Stomach (tissue), 9 donors: ENCODE measurements around the gene TMEM33. TPM values are rescaled to one million over a fixed set of nuclear protein-coding genes. Genes with fewer than 3 reads are reported as not detected.

Experiments used
- DNase-seq, 2 donors: peaks; one replicate each; pipeline versions ENCODE4 v3.0.0 to v3.0.0-alpha.2; 2013 to 2019
- H3K27ac ChIP-seq, 5 donors: fragments of 200-600 bp in 4 of 5; sonication (generic) in 4 of 5; one replicate each; pipeline ENCODE4 v1.5.1; 2013 to 2019; ENCODE audit warnings: mild to moderate bottlenecking in 1 of 5, moderate library complexity in 1 of 5
- H3K27me3 ChIP-seq, 3 donors: fragments of 200-600 bp; sonication (generic); one replicate each; pipeline ENCODE4 v1.5.1; 2017 to 2019; ENCODE audit warnings: mixed run types in 1 of 3
- H3K36me3 ChIP-seq, 4 donors: fragments of 200-600 bp; sonication (generic); 1 replicate in 3 of 4; 2 replicates in 1 of 4; pipeline ENCODE4 v1.5.1; 2016 to 2019
- H3K4me1 ChIP-seq, 4 donors: fragments of 200-600 bp; sonication (generic); one replicate each; pipeline ENCODE4 v1.5.1; 2016 to 2019
- H3K4me3 ChIP-seq, 4 donors: fragments of 200-600 bp; sonication (generic) in 3 of 4; one replicate each; pipeline ENCODE4 v1.5.1; 2016 to 2019; ENCODE audit warnings: mild to moderate bottlenecking in 1 of 4
- H3K9me3 ChIP-seq, 4 donors: fragments of 200-600 bp; sonication (generic); one replicate each; pipeline ENCODE4 v1.5.1; 2016 to 2019
- CTCF ChIP-seq, 7 experiments: fragments of 450-650 bp in 4 of 7; fragments of 200-600 bp in 3 of 7; sonication (generic) in 3 of 7; IDR thresholded peaks; one replicate each; pipeline ENCODE4 v1.5.1; 2016 to 2019; ENCODE audit warnings: antibody characterized with exemption in 7 of 7, control low read depth in 2 of 7, mild to moderate bottlenecking in 1 of 7
- EP300 ChIP-seq: sonication (generic); formaldehyde crosslinking; IDR thresholded peaks from one replicate; pipeline ENCODE4 v1.6.1; 2017; ENCODE audit warnings: antibody characterized with exemption
- POLR2A ChIP-seq, 4 donors: fragments of 450-650 bp; IDR thresholded peaks; one replicate each; pipeline ENCODE4 v1.6.1; 2016; ENCODE audit warnings: antibody characterized with exemption in 4 of 4, control low read depth in 2 of 4, mild to moderate bottlenecking in 1 of 4, moderate library complexity in 1 of 4
- POLR2AphosphoS5 ChIP-seq, 3 donors: sonication (generic); formaldehyde crosslinking; IDR thresholded peaks; one replicate each; pipeline ENCODE4 v1.6.1; 2016; ENCODE audit warnings: antibody characterized with exemption in 3 of 3
- WGBS, 5 donors: extraction: QIAGEN DNeasy Blood & Tissue Kit in 3 of 5; methylation state at CpG; one replicate each; pipeline versions ENCODE4 v1.1.5 to v1.1.7; 2013 to 2018; 5-methylcytosine and 5-hydroxymethylcytosine counted together
- intact Hi-C: fragments of 100-400 bp; cut with DNase I; formaldehyde crosslinking; loops from one replicate; pipeline ENCODE4 v1.15.1; 2023; ENCODE audit warnings: low total_unique reads
- polyA plus RNA-seq, 3 donors: library from polyadenylated mRNA; stranded (reverse); fragments of 200-250 nt; gene quantifications; one replicate each; pipeline ENCODE4 v1.2.3, GENCODE V29; 2013
- total RNA-seq, 5 donors: library from RNA; depleted of rRNA; stranded (reverse); fragments of >200 nt; gene quantifications; one replicate each; pipeline versions ENCODE4 v1.1.0 to v1.2.3, GENCODE V29; 2014 to 2016
- donor health status: healthy with polysubstance abuse.
- donor health status: Bipolar disorder and iron deficiency.
- donor health status: healthy.

The TMEM33 gene
- total and polyA plus RNA-seq, 8 donors: 2.4 to 130 (median 30.4) TPM

- intact Hi-C loops: no loop called here
- no peak overlapping the region for H3K27ac ChIP-seq
- TF ChIP-seq POLR2A (IDR thresholded peaks at IDR 0.05): no peak
- TF ChIP-seq POLR2AphosphoS5 (IDR thresholded peaks at IDR 0.05): no peak
- TF ChIP-seq EP300: no peak
- TF ChIP-seq CTCF (IDR thresholded peaks at IDR 0.05): no peak
- no peak overlapping the region for H3K4me3 ChIP-seq
- DNase-seq: no peak
- peaks cover 7 to 48% (median 31%) of the 10 kb centered on the region in 4 donors for H3K4me1 ChIP-seq
- H3K9me3 ChIP-seq: no peaks in the 10 kb centered on the region
- no peaks in the 10 kb centered on the region for H3K27me3 ChIP-seq
- 61 to 87% (median 75%) methylated on average over 3 of the region's 3 CpGs for WGBS, 5 donors
- peaks cover 3 to 43% (median 34%) of the 10 kb centered on the region in 4 donors for H3K36me3 ChIP-seq
Measured at GRCh38 chr4:41939016-41939626, 3.9 kb downstream of the TMEM33 start.

GRCh38 chr4:41940834-41941233 is 5.6 kb downstream of the TMEM33 start:
- intact Hi-C loops: no loop called here
- DNase-seq: no peak
- Histone ChIP-seq H3K4me1 (peaks cover 7 to 38% (median 24%) of the 10 kb centered on the region in 4 donors), H3K27ac (no peak overlapping the region), H3K9me3 (no peaks in the 10 kb centered on the region), H3K4me3 (no peak overlapping the region), H3K27me3 (no peaks in the 10 kb centered on the region), H3K36me3 (peaks cover 3 to 57% (median 51%) of the 10 kb centered on the region in 4 donors)
- TF ChIP-seq POLR2AphosphoS5 (IDR thresholded peaks at IDR 0.05) (no peak), EP300 (no peak), CTCF (IDR thresholded peaks at IDR 0.05) (no peak), POLR2A (IDR thresholded peaks at IDR 0.05) (no peak)

GRCh38 chr4:41943506-41943905 is 8.3 kb downstream of the TMEM33 start:
- H3K36me3 ChIP-seq: peaks cover 3 to 78% (median 70%) of the 10 kb centered on the region in 4 donors
- TF ChIP-seq CTCF (IDR thresholded peaks at IDR 0.05): no peak
- no peak for TF ChIP-seq POLR2AphosphoS5 (IDR thresholded peaks at IDR 0.05)
- no peak for TF ChIP-seq EP300
- no peak for TF ChIP-seq POLR2A (IDR thresholded peaks at IDR 0.05)
- peaks cover 0 to 11% (median 5%) of the 10 kb centered on the region in 4 donors for H3K4me1 ChIP-seq
- DNase-seq: no peak
- 81 to 95% (median 90%) methylated on average over 2 of the region's 2 CpGs for WGBS, 5 donors
- H3K27ac ChIP-seq: no peak overlapping the region
- no peaks in the 10 kb centered on the region for H3K27me3 ChIP-seq
- intact Hi-C loops: no loop called here
- no peaks in the 10 kb centered on the region for H3K9me3 ChIP-seq
- no peak overlapping the region for H3K4me3 ChIP-seq

- no peak overlapping the region for H3K27ac ChIP-seq
- TF ChIP-seq CTCF (IDR thresholded peaks at IDR 0.05): no peak
- TF ChIP-seq POLR2AphosphoS5 (IDR thresholded peaks at IDR 0.05): no peak
- no peak for TF ChIP-seq EP300
- TF ChIP-seq POLR2A (IDR thresholded peaks at IDR 0.05): no peak
- intact Hi-C loops: no loop called here
- no peaks in the 10 kb centered on the region for H3K27me3 ChIP-seq
- H3K4me3 ChIP-seq: no peak overlapping the region
- no peak for DNase-seq
- peaks cover 2 to 78% (median 68%) of the 10 kb centered on the region in 4 donors for H3K36me3 ChIP-seq
- H3K4me1 ChIP-seq: peaks cover 0 to 6% (median 2%) of the 10 kb centered on the region in 4 donors
- H3K9me3 ChIP-seq: no peaks in the 10 kb centered on the region
Measured at GRCh38 chr4:41944089-41944488, 8.9 kb downstream of the TMEM33 start.
